Activated T-helper 1 cell treated with anti-CD3 and anti-CD28 coated beads, Interleukin-12 subunit alpha, Interleukin-12 subunit beta, Interleukin-2, Interleukin-4 antibody, amounts not matched to agents 30 ng/mL and 10 ng/mL and 1 ng/mL, durations not matched to agents 14 hours and 24 hours and 36 hours (primary cell): ENCODE measurements around the gene C11orf68. TPM values are rescaled to one million over a fixed set of nuclear protein-coding genes. Genes with fewer than 3 reads are reported as not detected.

ENCODE experiments used
- DNase-seq: peaks from one replicate; pipeline ENCODE4 v3.0.0; 2021; ENCODE audit warnings: low spot score
- H3K27ac Mint-ChIP-seq: one replicate; pipeline ENCODE4 v1.8.0; 2021; ENCODE audit warnings: mild to moderate bottlenecking, mixed read lengths
- H3K27me3 Mint-ChIP-seq: one replicate; pipeline ENCODE4 v1.8.0; 2022; ENCODE audit warnings: mild to moderate bottlenecking, moderate library complexity, mixed read lengths; ENCODE audit not compliant: insufficient read depth
- H3K36me3 Mint-ChIP-seq: one replicate; pipeline ENCODE4 v1.8.0; 2021; ENCODE audit warnings: low read depth, mixed read lengths
- H3K4me1 Mint-ChIP-seq: one replicate; pipeline ENCODE4 v1.8.0; 2021; ENCODE audit warnings: low read depth, mixed read lengths
- H3K4me3 Mint-ChIP-seq: one replicate; pipeline ENCODE4 v1.8.0; 2021; ENCODE audit warnings: mild to moderate bottlenecking, moderate library complexity, mixed read lengths
- H3K9me3 Mint-ChIP-seq: one replicate; pipeline ENCODE4 v1.8.0; 2021; ENCODE audit warnings: mixed read lengths
- intact Hi-C: fragments of 100-400 bp; cut with micrococcal nuclease; formaldehyde crosslinking; loops from one replicate; pipeline ENCODE4 v1.15.1; 2024
- total RNA-seq: library from RNA; stranded (reverse); gene quantifications from 2 replicates; pipeline ENCODE4 v1.2.3, GENCODE V29; 2022

Gene C11orf68
- total RNA-seq, 1 donor from 2014 or later = 21.4 TPM

- H3K4me1 Mint-ChIP-seq = peaks cover 18% of the 10 kb centered on the region
- no peak for DNase-seq
- H3K27ac Mint-ChIP-seq = no peak overlapping the region
- no peaks in the 10 kb centered on the region for H3K36me3 Mint-ChIP-seq
- H3K9me3 Mint-ChIP-seq = no peaks in the 10 kb centered on the region
- H3K27me3 Mint-ChIP-seq = peaks cover 5% of the 10 kb centered on the region
- no peak overlapping the region for H3K4me3 Mint-ChIP-seq
- intact Hi-C loops = no loop called here
Measured at GRCh38 chr11:65934014-65934413, 15.2 kb upstream of the C11orf68 start.

GRCh38 chr11:65932558-65932919, 13.7 kb upstream of the C11orf68 start:
- Mint-ChIP-seq H3K4me3 (no peak overlapping the region), H3K9me3 (no peaks in the 10 kb centered on the region), H3K27me3 (peaks cover 5% of the 10 kb centered on the region), H3K4me1 (peaks cover 33% of the 10 kb centered on the region), H3K36me3 (no peaks in the 10 kb centered on the region), H3K27ac (no peak overlapping the region)
- intact Hi-C loops = no loop called here
- no peak for DNase-seq

GRCh38 chr11:65931773-65932557, 13.1 kb upstream of the C11orf68 start:
- intact Hi-C loops = no loop called here
- Mint-ChIP-seq H3K9me3 (no peaks in the 10 kb centered on the region), H3K27ac (peak overlapping the region; percentile 52), H3K4me3 (no peak overlapping the region), H3K4me1 (peaks cover 39% of the 10 kb centered on the region), H3K36me3 (no peaks in the 10 kb centered on the region), H3K27me3 (peaks cover 2% of the 10 kb centered on the region)
- DNase-seq = no peak

GRCh38 chr11:65928667-65929066, 9.8 kb upstream of the C11orf68 start:
- Mint-ChIP-seq H3K27me3 (peaks cover 2% of the 10 kb centered on the region), H3K27ac (peak overlapping the region; percentile 92), H3K4me3 (peak overlapping the region; percentile 48), H3K36me3 (peaks cover 3% of the 10 kb centered on the region), H3K4me1 (peaks cover 40% of the 10 kb centered on the region), H3K9me3 (no peaks in the 10 kb centered on the region)
- intact Hi-C loops = loop anchor here (1.0 to 2.0 kb wide), 5 partner anchors 9 to 60 kb away; partner anchors contain the start of genes C11orf68, DRAP1, FIBP and SART1
- no peak for DNase-seq

GRCh38 chr11:65927904-65928397, 9.1 kb upstream of the C11orf68 start:
- H3K9me3 Mint-ChIP-seq = no peaks in the 10 kb centered on the region
- peaks cover 10% of the 10 kb centered on the region for H3K36me3 Mint-ChIP-seq
- peaks cover 40% of the 10 kb centered on the region for H3K4me1 Mint-ChIP-seq
- peak overlapping the region; percentile 92 for H3K27ac Mint-ChIP-seq
- peak; percentile 72 for DNase-seq
- intact Hi-C loops = loop anchor here (1.0 to 2.0 kb wide), 5 partner anchors 9 to 61 kb away; partner anchors contain the start of genes C11orf68, DRAP1, FIBP and SART1
- peak overlapping the region; percentile 48 for H3K4me3 Mint-ChIP-seq
- peaks cover under 1% of the 10 kb centered on the region for H3K27me3 Mint-ChIP-seq

GRCh38 chr11:65925397-65925796, 6.5 kb upstream of the C11orf68 start:
- Mint-ChIP-seq H3K27ac (no peak overlapping the region), H3K9me3 (no peaks in the 10 kb centered on the region), H3K36me3 (peaks cover 19% of the 10 kb centered on the region), H3K27me3 (no peaks in the 10 kb centered on the region), H3K4me1 (peaks cover 26% of the 10 kb centered on the region), H3K4me3 (no peak overlapping the region)
- intact Hi-C loops = no loop called here
- no peak for DNase-seq

GRCh38 chr11:65922565-65922964, 3.7 kb upstream of the C11orf68 start:
- Mint-ChIP-seq H3K4me3 (peak overlapping the region; percentile 34), H3K9me3 (no peaks in the 10 kb centered on the region), H3K36me3 (peaks cover 22% of the 10 kb centered on the region), H3K27me3 (no peaks in the 10 kb centered on the region), H3K4me1 (peaks cover 12% of the 10 kb centered on the region), H3K27ac (no peak overlapping the region)
- DNase-seq = no peak
- intact Hi-C loops = no loop called here

GRCh38 chr11:65921876-65922275, 3.0 kb upstream of the C11orf68 start:
- Mint-ChIP-seq H3K4me1 (peaks cover 10% of the 10 kb centered on the region), H3K27ac (peak overlapping the region; percentile 9), H3K9me3 (no peaks in the 10 kb centered on the region), H3K27me3 (no peaks in the 10 kb centered on the region), H3K4me3 (peak overlapping the region; percentile 34), H3K36me3 (peaks cover 26% of the 10 kb centered on the region)
- intact Hi-C loops = no loop called here
- no peak for DNase-seq

- Mint-ChIP-seq H3K4me1 (peaks cover 17% of the 10 kb centered on the region), H3K36me3 (peaks cover 31% of the 10 kb centered on the region), H3K27ac (no peak overlapping the region), H3K9me3 (no peaks in the 10 kb centered on the region), H3K27me3 (no peaks in the 10 kb centered on the region), H3K4me3 (peak overlapping the region; percentile 94)
- DNase-seq = no peak
- intact Hi-C loops = no loop called here
Measured at GRCh38 chr11:65921033-65921555, 2.2 kb upstream of the C11orf68 start.

GRCh38 chr11:65920372-65920802, 1.5 kb upstream of the C11orf68 start:
- intact Hi-C loops = no loop called here
- no peak for DNase-seq
- H3K9me3 Mint-ChIP-seq = no peaks in the 10 kb centered on the region
- H3K4me3 Mint-ChIP-seq = peak overlapping the region; percentile 94
- H3K27ac Mint-ChIP-seq = peak overlapping the region; percentile 83
- H3K36me3 Mint-ChIP-seq = peaks cover 31% of the 10 kb centered on the region
- peaks cover 17% of the 10 kb centered on the region for H3K4me1 Mint-ChIP-seq
- no peaks in the 10 kb centered on the region for H3K27me3 Mint-ChIP-seq

GRCh38 chr11:65919573-65920371, 910 bp upstream of the C11orf68 start:
- H3K4me3 Mint-ChIP-seq = peak overlapping the region; percentile 94
- H3K9me3 Mint-ChIP-seq = no peaks in the 10 kb centered on the region
- no peaks in the 10 kb centered on the region for H3K27me3 Mint-ChIP-seq
- peaks cover 34% of the 10 kb centered on the region for H3K36me3 Mint-ChIP-seq
- intact Hi-C loops = loop anchor here (1.0 kb wide), 10 partner anchors 9 to 304 kb away; partner anchors contain the start of genes BANF1, CCDC85B, EIF1AD and FOSL1
- peak overlapping the region; percentile 83 for H3K27ac Mint-ChIP-seq
- peaks cover 17% of the 10 kb centered on the region for H3K4me1 Mint-ChIP-seq
- no peak for DNase-seq

GRCh38 chr11:65919141-65919572, 295 bp upstream of the C11orf68 start, which contains the start of gene DRAP1:
DRAP1 (plus strand) TSS chr11:65919426; CDS start chr11:65919502, 76 bp downstream.
- no peaks in the 10 kb centered on the region for H3K27me3 Mint-ChIP-seq
- intact Hi-C loops = loop anchor here (1.0 kb wide), 10 partner anchors 9 to 304 kb away; partner anchors contain the start of genes BANF1, CCDC85B, EIF1AD and FOSL1

More at GRCh38 chr11:65919141-65919572, 295 bp upstream of the C11orf68 start, which contains the start of gene DRAP1:
- Mint-ChIP-seq H3K4me1 (peaks cover 17% of the 10 kb centered on the region), H3K4me3 (peak within 1 kb of the TSS; percentile 94), H3K27ac (peak within 1 kb of the TSS; percentile 84), H3K9me3 (no peaks in the 10 kb centered on the region), H3K36me3 (peaks cover 32% of the 10 kb centered on the region)
- peak; percentile 97 for DNase-seq
